BLaER1 (cell line): Measurements from ENCODE around the gene MSL3B.

Source experiments
- H3K27ac ChIP-seq: shearing (Covaris generic); formaldehyde crosslinking; 2 replicates; pipeline ENCODE4 v1.8.1; 2022
- H3K27me3 ChIP-seq: shearing (Covaris generic); formaldehyde crosslinking; 2 replicates; pipeline ENCODE4 v1.8.1; 2022
- H3K36me3 ChIP-seq: shearing (Covaris generic); formaldehyde crosslinking; 2 replicates; pipeline ENCODE4 v1.8.1; 2022
- H3K4me1 ChIP-seq: shearing (Covaris generic); formaldehyde crosslinking; 2 replicates; pipeline ENCODE4 v1.8.1; 2022
- H3K4me2 ChIP-seq: shearing (Covaris generic); formaldehyde crosslinking; 2 replicates; pipeline ENCODE4 v1.8.1; 2022
- H3K4me3 ChIP-seq: shearing (Covaris generic); formaldehyde crosslinking; 2 replicates; pipeline ENCODE4 v1.8.1; 2022
- H3K9ac ChIP-seq: shearing (Covaris generic); formaldehyde crosslinking; 2 replicates; pipeline ENCODE4 v1.8.1; 2022
- H3K9me3 ChIP-seq: shearing (Covaris generic); formaldehyde crosslinking; 2 replicates; pipeline ENCODE4 v1.8.1; 2022
- H4K20me1 ChIP-seq: shearing (Covaris generic); formaldehyde crosslinking; 2 replicates; pipeline ENCODE4 v1.8.1; 2022
- Cebpa-rat ChIP-seq: shearing (Covaris generic); IDR thresholded peaks from 2 replicates; pipeline ENCODE4 v1.8.1; 2022

Gene MSL3B

DNA sequence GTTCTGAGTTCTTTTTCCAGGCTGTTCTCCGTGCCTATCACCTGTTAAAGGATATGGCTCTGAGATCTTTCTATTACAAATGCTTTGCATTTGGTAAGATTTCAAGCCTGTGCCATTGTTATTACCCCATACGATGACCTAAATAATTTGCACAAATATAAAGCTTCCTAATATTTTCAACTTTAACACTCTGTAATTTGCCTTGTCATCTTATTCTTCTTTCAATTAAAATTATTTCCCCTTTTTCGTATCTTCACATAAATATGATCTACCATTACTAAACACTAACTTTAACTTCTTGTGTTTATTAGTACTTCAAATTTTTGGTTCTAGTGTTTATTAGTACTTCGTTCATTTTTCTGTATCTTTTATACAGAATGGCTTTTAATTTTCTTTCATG lies 3.2 kb upstream of the MSL3B start:
- no peak overlapping the region for H3K4me3 ChIP-seq
- no peak overlapping the region for H3K27ac ChIP-seq
- no peaks in the 10 kb centered on the region for H3K36me3 ChIP-seq
- no peak for TF ChIP-seq Cebpa-rat
- H3K4me1 ChIP-seq: no peaks in the 10 kb centered on the region
- no peak overlapping the region for H3K9ac ChIP-seq
- no peaks in the 10 kb centered on the region for H4K20me1 ChIP-seq
- H3K4me2 ChIP-seq: no peak overlapping the region
- H3K9me3 ChIP-seq: peaks cover 5% of the 10 kb centered on the region
- no peaks in the 10 kb centered on the region for H3K27me3 ChIP-seq

DNA sequence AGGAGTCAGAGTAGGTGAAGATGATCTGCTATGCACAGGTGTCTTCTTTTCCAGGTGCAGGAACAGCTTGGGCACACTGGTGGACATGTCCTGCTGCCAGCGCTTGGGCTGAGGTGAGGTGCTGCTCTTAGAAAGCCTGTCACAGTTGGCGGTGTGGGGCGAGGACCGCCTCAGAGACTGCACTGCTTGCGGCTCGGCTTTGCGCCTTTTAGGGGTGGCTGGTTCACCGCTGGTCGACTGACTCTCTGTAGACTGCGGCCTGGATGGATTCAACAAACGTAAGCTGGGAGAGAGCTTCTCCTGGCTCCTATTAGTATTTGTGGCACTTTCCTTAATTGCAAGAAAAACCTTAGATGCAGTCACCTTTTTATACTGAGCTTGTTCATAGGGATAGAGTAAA lies 1.7 kb downstream of the MSL3B start:
- Histone ChIP-seq H3K36me3 (no peaks in the 10 kb centered on the region), H3K27ac (no peak overlapping the region), H4K20me1 (no peaks in the 10 kb centered on the region), H3K27me3 (no peaks in the 10 kb centered on the region), H3K4me1 (no peaks in the 10 kb centered on the region), H3K4me2 (no peak overlapping the region), H3K4me3 (no peak overlapping the region), H3K9ac (no peak overlapping the region), H3K9me3 (peaks cover 5% of the 10 kb centered on the region)
- no peak for TF ChIP-seq Cebpa-rat

DNA sequence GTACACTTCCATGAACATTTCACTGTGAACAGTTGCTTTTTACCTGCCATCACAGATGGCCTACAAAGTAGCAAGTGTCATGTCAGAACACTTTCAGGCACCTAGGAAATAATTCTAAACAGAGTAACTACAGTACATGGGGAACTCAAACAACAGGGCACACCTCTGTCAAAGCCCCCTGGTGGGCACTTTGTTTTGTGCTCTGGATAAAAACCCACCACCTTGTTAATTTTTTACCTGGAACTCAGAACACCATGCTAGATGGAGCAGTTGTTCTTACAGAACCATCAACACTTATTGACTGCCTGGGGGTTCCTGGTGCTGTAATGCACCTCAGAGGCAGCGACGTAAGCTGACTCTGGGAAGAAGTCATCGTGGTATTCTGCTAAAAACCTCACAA lies 2.3 kb downstream of the MSL3B start:
- Histone ChIP-seq H3K4me2 (no peak overlapping the region), H3K27me3 (no peaks in the 10 kb centered on the region), H3K4me1 (no peaks in the 10 kb centered on the region), H3K9ac (no peak overlapping the region), H3K4me3 (no peak overlapping the region), H3K36me3 (no peaks in the 10 kb centered on the region), H4K20me1 (no peaks in the 10 kb centered on the region), H3K9me3 (peaks cover 5% of the 10 kb centered on the region), H3K27ac (no peak overlapping the region)
- no peak for TF ChIP-seq Cebpa-rat

DNA sequence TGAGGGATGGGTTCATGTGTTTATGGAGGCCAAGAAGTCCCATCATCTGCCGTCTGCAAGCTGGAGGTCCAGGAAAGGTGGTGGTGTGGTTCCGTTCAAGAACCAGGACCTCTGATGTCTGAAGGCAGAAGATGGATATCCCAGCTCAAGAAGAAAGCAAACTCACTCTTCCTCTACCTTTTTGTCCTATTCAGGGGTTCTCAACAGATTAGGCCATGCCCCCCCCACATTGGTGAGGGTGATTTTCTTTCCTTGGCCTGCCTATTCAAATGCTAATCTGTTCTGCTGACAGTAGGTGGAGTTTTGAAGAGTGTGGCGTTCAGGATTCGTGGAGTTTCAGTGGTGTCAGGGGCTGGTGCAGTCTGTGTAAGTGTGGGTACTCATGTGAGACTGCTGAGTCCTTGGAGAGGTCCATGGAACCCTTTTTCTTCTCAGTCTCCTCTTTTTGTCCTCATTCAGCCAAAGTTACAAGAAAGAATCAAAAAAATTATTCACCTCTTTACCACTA lies 5.9 kb downstream of the MSL3B start:
- Histone ChIP-seq H3K4me2 (no peak overlapping the region), H3K36me3 (no peaks in the 10 kb centered on the region), H4K20me1 (no peaks in the 10 kb centered on the region), H3K4me1 (no peaks in the 10 kb centered on the region), H3K27me3 (no peaks in the 10 kb centered on the region), H3K9ac (no peak overlapping the region), H3K4me3 (no peak overlapping the region), H3K27ac (no peak overlapping the region), H3K9me3 (no peaks in the 10 kb centered on the region)
- no peak for TF ChIP-seq Cebpa-rat

DNA sequence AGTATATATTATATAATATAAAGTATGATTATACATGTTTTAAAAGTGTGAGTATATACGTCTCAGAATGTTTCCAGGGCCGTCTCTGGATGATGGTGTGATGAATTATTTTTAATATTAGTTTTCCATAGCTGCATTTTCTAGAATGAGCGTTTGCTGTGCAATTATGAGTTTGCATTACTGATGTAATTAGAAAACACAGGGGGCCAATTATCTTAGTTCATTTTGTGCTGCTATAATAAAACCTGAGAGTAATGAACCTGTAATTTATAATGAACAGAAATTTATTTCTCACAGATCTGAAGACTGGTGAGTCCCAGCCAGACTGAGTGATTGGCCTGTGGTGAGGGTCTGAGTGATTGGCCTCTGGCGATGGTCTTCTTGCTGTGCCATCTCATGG lies 9.9 kb downstream of the MSL3B start:
- H3K9ac ChIP-seq: no peak overlapping the region
- H3K4me1 ChIP-seq: peaks cover 12% of the 10 kb centered on the region
- H3K36me3 ChIP-seq: no peaks in the 10 kb centered on the region
- no peak overlapping the region for H3K4me2 ChIP-seq
- 0 out of 2 replicates have a peak, but pooled peaks cover 6% of the 10 kb centered on the region for H4K20me1 ChIP-seq
- no peak overlapping the region for H3K27ac ChIP-seq
- TF ChIP-seq Cebpa-rat: no peak
- no peak overlapping the region for H3K4me3 ChIP-seq
- H3K27me3 ChIP-seq: no peaks in the 10 kb centered on the region
- H3K9me3 ChIP-seq: no peaks in the 10 kb centered on the region; the same call in 1 of the 2 replicates

DNA sequence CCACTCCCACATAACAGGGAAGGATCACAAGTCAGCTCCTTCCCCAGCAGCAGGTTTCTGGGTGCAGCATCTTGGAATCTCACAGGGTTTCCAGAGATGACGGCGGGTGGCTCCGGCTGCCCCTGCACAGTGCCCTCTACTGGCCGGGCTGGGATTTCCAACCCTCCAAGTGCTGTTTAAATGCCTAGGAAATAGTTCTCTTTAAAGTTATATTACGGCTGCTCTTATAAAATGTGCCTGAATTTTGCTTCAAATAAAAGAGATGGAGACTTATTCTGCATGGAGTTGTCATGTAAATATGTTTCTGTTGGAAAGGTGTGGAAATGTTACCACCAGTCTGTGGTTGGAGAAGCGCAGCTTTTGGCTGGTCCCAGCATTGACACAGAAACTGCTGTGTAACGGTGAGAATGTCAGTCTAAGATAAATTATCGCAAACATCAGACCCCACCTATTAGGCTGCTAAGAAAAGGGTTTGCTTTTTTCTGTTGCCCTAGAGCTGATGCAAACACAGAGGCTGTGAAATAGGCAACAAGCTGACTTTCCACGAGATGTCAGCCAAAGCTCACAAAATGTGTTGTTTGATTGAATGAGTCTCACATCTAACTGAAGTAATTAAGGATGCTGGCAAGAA lies 10.6 kb downstream of the MSL3B start:
- Histone ChIP-seq H3K4me3 (no peak overlapping the region), H3K9ac (no peak overlapping the region), H3K27ac (no peak overlapping the region), H3K9me3 (no peaks in the 10 kb centered on the region; the same call in 1 of the 2 replicates), H3K4me1 (peaks cover 19% of the 10 kb centered on the region), H3K27me3 (no peaks in the 10 kb centered on the region), H3K4me2 (no peak overlapping the region), H4K20me1 (0 out of 2 replicates have a peak, but pooled peaks cover 6% of the 10 kb centered on the region), H3K36me3 (no peaks in the 10 kb centered on the region)
- no peak for TF ChIP-seq Cebpa-rat

DNA sequence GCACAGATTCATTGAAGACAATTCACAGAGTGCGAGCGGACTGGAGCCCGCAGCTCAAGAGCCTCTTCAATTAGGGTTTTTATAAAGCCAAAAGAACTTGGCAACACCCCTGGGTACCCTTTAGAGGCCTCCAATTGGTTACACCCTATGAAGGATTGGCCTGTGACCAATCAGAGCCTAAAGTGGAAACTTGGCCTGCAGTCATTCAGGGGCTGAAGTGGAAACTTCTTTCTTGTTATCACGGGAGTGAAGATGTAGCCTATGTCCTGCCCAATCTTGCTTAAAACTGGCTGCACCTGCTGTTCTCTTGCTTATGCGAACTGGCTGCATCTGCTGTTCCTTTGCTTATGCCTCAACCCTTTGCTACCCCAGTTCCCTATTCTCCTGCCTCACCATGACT lies 12.0 kb downstream of the MSL3B start:
- H3K27me3 ChIP-seq: no peaks in the 10 kb centered on the region
- TF ChIP-seq Cebpa-rat: no peak

DNA sequence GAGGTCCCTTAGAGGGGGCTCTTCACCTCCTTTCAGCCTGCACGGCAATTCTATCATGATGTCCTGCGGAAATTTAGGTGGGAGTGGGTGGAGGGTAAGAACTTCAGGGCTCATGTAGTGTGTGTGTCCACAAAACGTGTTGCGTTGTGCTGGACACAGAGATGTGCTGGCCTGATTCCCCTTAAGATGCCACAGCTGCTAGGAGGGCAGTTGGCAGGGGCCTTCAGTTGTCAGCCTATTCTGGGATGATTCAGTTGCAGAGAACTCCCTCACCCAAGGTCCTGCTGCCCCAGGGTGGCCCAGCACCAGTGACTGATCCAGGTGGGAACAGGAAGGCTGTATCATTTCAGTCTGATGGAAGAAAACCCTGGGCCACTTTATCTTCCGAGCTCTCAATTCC lies 12.8 kb downstream of the MSL3B start:
- TF ChIP-seq Cebpa-rat: no peak
- Histone ChIP-seq H3K36me3 (peaks cover 22% of the 10 kb centered on the region), H3K27me3 (no peaks in the 10 kb centered on the region), H3K27ac (no peak overlapping the region), H4K20me1 (peaks cover 24% of the 10 kb centered on the region), H3K4me1 (peaks cover 41% of the 10 kb centered on the region), H3K9ac (no peak overlapping the region), H3K9me3 (no peaks in the 10 kb centered on the region; the same call in 1 of the 2 replicates), H3K4me3 (no peak overlapping the region), H3K4me2 (peak overlapping the region; percentile 95; the same call in 1 of the 2 replicates)

More for the DNA sequence above, 12.0 kb downstream of the MSL3B start:
- Histone ChIP-seq H3K36me3 (peaks cover 13% of the 10 kb centered on the region), H3K4me3 (no peak overlapping the region), H3K9me3 (no peaks in the 10 kb centered on the region; the same call in 1 of the 2 replicates), H3K4me2 (no peak overlapping the region), H3K9ac (no peak overlapping the region), H3K4me1 (peaks cover 34% of the 10 kb centered on the region), H3K27ac (no peak overlapping the region), H4K20me1 (peaks cover 16% of the 10 kb centered on the region)

DNA sequence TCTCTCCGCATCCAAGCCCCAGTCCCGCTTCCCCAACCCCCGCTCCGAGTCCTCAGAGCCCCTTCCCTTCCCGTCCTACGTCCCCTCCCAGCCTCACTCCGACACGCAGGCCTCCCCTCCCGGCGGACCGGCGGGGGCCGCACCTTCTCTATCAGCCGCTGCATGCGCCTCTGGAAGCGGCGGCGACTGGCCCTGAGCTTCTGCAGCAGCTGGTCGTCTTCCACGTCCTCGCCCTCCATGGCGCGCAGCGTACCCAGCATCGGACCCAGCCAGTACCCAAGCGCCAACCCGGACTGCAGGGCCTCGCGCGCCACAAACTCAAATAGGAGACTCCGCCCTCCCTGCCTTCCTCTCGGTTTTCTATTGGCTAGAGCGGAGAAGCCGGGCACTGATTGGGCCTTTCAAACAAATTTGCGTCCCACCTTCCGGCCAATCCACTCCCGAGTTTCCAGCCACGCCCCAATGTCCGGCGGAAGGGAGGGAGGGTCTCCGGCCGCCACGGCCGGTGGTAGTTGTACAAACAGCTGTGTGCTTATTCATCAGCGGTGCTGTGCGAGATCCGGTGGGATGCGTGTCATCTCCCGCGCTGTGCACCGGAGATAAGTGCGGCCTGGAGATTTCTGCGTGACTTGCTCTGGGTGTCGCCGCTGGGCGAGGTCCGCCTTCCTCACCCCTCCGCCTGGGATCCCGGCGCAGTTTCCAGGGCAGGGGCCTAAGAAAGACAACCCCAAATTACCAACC lies 13.8 kb downstream of the MSL3B start, which contains the start of gene HJURP:
TSS of gene HJURP (minus strand) at position 295 of the 741 bp plus-strand sequence. CDS start at position 260, 35 bp downstream.
- H3K9ac ChIP-seq: peak within 1 kb of the TSS; percentile 91
- peak within 1 kb of the TSS; percentile 95 for H3K4me2 ChIP-seq
- peaks cover 31% of the 10 kb centered on the region for H3K36me3 ChIP-seq
- peak within 1 kb of the TSS; percentile 85 for H3K4me3 ChIP-seq
- H3K9me3 ChIP-seq: no peaks in the 10 kb centered on the region; the same call in 1 of the 2 replicates
- H3K27me3 ChIP-seq: no peaks in the 10 kb centered on the region
- H3K27ac ChIP-seq: peak within 1 kb of the TSS; percentile 91
- TF ChIP-seq Cebpa-rat: no peak
- peaks cover 34% of the 10 kb centered on the region for H4K20me1 ChIP-seq
- H3K4me1 ChIP-seq: peaks cover 41% of the 10 kb centered on the region

DNA sequence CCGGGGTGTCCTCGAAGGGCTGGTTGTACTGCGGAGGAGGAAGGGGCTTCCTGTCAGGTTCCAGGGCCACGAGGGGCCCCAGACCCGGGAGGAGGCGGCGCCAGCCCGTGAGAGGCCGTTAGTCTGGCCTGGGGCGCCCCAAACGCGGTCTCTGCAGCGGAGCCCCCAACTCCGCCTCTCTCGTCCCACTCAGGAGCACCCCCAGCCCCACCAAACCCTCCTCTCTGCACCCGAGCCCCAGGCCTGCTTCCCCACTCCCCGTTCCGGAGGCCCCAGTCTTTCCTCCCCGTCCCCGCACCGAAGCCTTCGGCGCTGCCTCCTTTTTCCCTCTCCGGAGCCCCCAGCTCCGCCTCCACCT lies 14.3 kb downstream of the MSL3B start:
- Histone ChIP-seq H3K36me3 (peaks cover 36% of the 10 kb centered on the region), H3K27ac (peak overlapping the region; percentile 91), H3K9ac (peak overlapping the region; percentile 91), H4K20me1 (peaks cover 39% of the 10 kb centered on the region), H3K4me2 (peak overlapping the region; percentile 95), H3K9me3 (no peaks in the 10 kb centered on the region; the same call in 1 of the 2 replicates), H3K27me3 (no peaks in the 10 kb centered on the region), H3K4me3 (peak overlapping the region; percentile 85), H3K4me1 (peaks cover 41% of the 10 kb centered on the region)
- no peak for TF ChIP-seq Cebpa-rat
